Kidney (tissue), 14 donors: ENCODE data around the gene MAML2. TPM values are rescaled to one million over a fixed set of nuclear protein-coding genes. Genes with fewer than 3 reads are reported as not detected.

Source experiments
- DNase-seq, 5 donors: peaks; one replicate each; pipeline ENCODE4 v3.0.0-alpha.2; 2013 to 2020
- FAIRE-seq: peaks from 2 replicates; lab custom pipeline; 2012; peaks lifted over from hg19 to GRCh38; lab: Jason Lieb, UNC
- H3K27ac ChIP-seq, 2 donors: one replicate each; pipeline ENCODE4 v1.7.0; 2013; ENCODE audit warnings: low read depth in 2 of 2, low read length in 2 of 2, inconsistent platforms in 1 of 2
- H3K27me3 ChIP-seq: one replicate; pipeline ENCODE4 v1.7.1; 2013; ENCODE audit warnings: low read length, inconsistent platforms; ENCODE audit not compliant: control insufficient read depth, insufficient read depth
- H3K36me3 ChIP-seq, 3 donors: one replicate each; pipeline versions ENCODE4 v1.7.0 to v1.7.1; 2013; ENCODE audit warnings: low read length in 3 of 3, control low read depth in 1 of 3, inconsistent platforms in 1 of 3; ENCODE audit not compliant: insufficient read depth in 3 of 3, control insufficient read depth in 2 of 3
- H3K4me1 ChIP-seq, 3 donors: one replicate each; pipeline versions ENCODE4 v1.7.0 to v1.7.1; 2013; ENCODE audit warnings: low read length in 3 of 3, inconsistent platforms in 1 of 3, low read depth in 1 of 3; ENCODE audit not compliant: control insufficient read depth in 2 of 3, insufficient read depth in 2 of 3
- H3K4me3 ChIP-seq, 3 donors: one replicate each; pipeline versions ENCODE4 v1.7.0 to v1.8.1; 2013; ENCODE audit warnings: low read length in 3 of 3, control low read depth in 1 of 3, inconsistent platforms in 1 of 3
- H3K9ac ChIP-seq, 3 donors: one replicate each; pipeline versions ENCODE4 v1.7.0 to v1.7.1; 2013; ENCODE audit warnings: low read length in 3 of 3, control low read depth in 1 of 3, inconsistent platforms in 1 of 3
- H3K9me3 ChIP-seq, 3 donors: one replicate each; pipeline versions ENCODE4 v1.7.0 to v1.7.1; 2013; ENCODE audit warnings: low read length in 3 of 3, control low read depth in 1 of 3, inconsistent platforms in 1 of 3; ENCODE audit not compliant: control insufficient read depth in 2 of 3, insufficient read depth in 1 of 3
- intact Hi-C: fragments of 100-400 bp; cut with DNase I; formaldehyde crosslinking; loops from one replicate; pipeline ENCODE4 v1.11.1; 2022
- polyA plus RNA-seq: library from polyadenylated mRNA; stranded (reverse); fragments of 350-450 nt; fragmentation: Illumina TruSeq; extraction: RNeasy Lipid Tissue Mini Kit (QIAGEN cat#74804); gene quantifications from one replicate; pipeline ENCODE4 v1.2.3, GENCODE V29; 2014; ENCODE audit warnings: low read depth, low replicate concordance; ENCODE audit not compliant: insufficient read depth
- total RNA-seq: library from RNA; stranded (reverse); fragmentation: NEBNext Ultra II Directional; extraction: Animal tissue kit (Norgen Biotek cat#: 25700); gene quantifications from one replicate; pipeline ENCODE4 v1.2.1, GENCODE V29; 2021
- TF ChIP-seq, protein P1 (sequence below): IDR thresholded peaks from 3 replicates; pipeline ENCODE4 v1.5.1; 2012; ENCODE audit warnings: mild to moderate bottlenecking, moderate library complexity, borderline replicate concordance; ENCODE audit not compliant: insufficient read depth; ENCODE audit errors: extremely low read depth
- donor health status: control.
- donor health status: control.
- donor health status: control.
- donor health status: control.
- donor health status: control.
- donor health status: DM: yes; HTN: yes; CAD: no.
- donor health status: Normal renal cell carcinoma (clear cell type).

Gene MAML2
- total and polyA plus RNA-seq, 2 donors from 2014 or later: 4.9 to 32.3 TPM

- H3K9me3 ChIP-seq: no peaks in the 10 kb centered on the region
- FAIRE-seq: no peak
Measured at GRCh38 chr11:96146765-96147164, 196.2 kb downstream of the MAML2 start.

DNA sequence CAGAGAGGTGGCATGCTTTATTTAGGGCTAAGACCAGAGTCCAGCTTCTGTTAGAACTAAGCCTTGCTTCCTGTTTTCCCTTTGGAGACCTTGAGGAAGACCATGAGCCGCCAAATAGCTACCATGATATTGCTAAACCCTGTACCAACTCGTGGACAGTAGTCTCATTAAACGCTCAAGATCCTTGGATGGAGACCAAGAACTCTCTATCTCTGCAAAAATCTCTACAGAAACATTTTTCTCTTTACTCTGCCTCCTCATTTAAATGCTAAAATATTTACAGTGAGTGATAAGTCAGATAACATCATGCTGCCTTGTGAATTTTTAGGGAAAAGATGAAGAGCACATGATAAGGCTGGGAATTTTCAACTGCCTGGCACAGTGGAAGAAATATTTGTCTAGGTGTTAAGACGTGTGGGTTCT, 197.8 kb downstream of the MAML2 start:
- H3K27ac ChIP-seq: no peak overlapping the region
- no peak overlapping the region for H3K4me3 ChIP-seq
- TF ChIP-seq, protein P1, sequence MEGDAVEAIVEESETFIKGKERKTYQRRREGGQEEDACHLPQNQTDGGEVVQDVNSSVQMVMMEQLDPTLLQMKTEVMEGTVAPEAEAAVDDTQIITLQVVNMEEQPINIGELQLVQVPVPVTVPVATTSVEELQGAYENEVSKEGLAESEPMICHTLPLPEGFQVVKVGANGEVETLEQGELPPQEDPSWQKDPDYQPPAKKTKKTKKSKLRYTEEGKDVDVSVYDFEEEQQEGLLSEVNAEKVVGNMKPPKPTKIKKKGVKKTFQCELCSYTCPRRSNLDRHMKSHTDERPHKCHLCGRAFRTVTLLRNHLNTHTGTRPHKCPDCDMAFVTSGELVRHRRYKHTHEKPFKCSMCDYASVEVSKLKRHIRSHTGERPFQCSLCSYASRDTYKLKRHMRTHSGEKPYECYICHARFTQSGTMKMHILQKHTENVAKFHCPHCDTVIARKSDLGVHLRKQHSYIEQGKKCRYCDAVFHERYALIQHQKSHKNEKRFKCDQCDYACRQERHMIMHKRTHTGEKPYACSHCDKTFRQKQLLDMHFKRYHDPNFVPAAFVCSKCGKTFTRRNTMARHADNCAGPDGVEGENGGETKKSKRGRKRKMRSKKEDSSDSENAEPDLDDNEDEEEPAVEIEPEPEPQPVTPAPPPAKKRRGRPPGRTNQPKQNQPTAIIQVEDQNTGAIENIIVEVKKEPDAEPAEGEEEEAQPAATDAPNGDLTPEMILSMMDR: no peak
- no peaks in the 10 kb centered on the region for H3K36me3 ChIP-seq
- intact Hi-C loops: no loop called here
- DNase-seq (no peak), FAIRE-seq (no peak)
- H3K9me3 ChIP-seq: no peaks in the 10 kb centered on the region
- H3K9ac ChIP-seq: no peak overlapping the region
- no peaks in the 10 kb centered on the region for H3K27me3 ChIP-seq
- peaks cover 0 to 10% (median 2%) of the 10 kb centered on the region in 3 donors for H3K4me1 ChIP-seq

More at GRCh38 chr11:96146765-96147164, 196.2 kb downstream of the MAML2 start:
- no peak for DNase-seq
- no peak overlapping the region for H3K27ac ChIP-seq
- H3K36me3 ChIP-seq: no peaks in the 10 kb centered on the region
- no peak overlapping the region for H3K9ac ChIP-seq
- no peaks in the 10 kb centered on the region for H3K27me3 ChIP-seq
- H3K4me3 ChIP-seq: no peak overlapping the region
- TF ChIP-seq, protein P1: no peak
- intact Hi-C loops: no loop called here
- H3K4me1 ChIP-seq: peaks cover 0 to 10% (median 2%) of the 10 kb centered on the region in 3 donors

DNA sequence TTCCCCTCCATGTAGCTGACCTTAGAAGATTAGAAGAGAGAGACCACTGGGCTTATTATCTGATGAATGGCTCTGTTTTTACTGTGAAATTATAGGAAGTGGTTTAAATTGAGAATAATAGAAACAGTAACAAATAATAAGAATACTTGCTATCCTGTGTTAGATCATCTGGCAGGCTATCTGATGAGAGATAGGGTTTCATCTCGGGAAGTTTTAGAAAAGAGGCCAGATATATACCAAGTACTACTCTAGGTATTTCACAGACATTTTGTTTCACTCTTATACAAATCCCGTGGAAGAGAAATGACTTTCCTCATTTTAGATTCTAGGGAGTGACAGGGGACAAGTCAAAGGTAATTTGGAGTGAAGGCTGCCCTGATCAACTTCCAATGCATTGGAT, 198.4 kb downstream of the MAML2 start:
- intact Hi-C loops: no loop called here
- DNase-seq (no peak), FAIRE-seq (no peak)
- no peaks in the 10 kb centered on the region for H3K27me3 ChIP-seq
- no peak overlapping the region for H3K9ac ChIP-seq
- no peak overlapping the region for H3K27ac ChIP-seq
- H3K9me3 ChIP-seq: no peaks in the 10 kb centered on the region
- TF ChIP-seq, protein P1: no peak
- H3K4me1 ChIP-seq: peaks cover 0 to 10% (median 2%) of the 10 kb centered on the region in 3 donors
- H3K36me3 ChIP-seq: no peaks in the 10 kb centered on the region
- H3K4me3 ChIP-seq: no peak overlapping the region

- no peak for FAIRE-seq
- TF ChIP-seq, protein P1: no peak
- H3K27me3 ChIP-seq: no peaks in the 10 kb centered on the region
- DNase-seq: peak in 1 of 5 donors; percentile 45
- H3K36me3 ChIP-seq: no peaks in the 10 kb centered on the region
- intact Hi-C loops: no loop called here
- no peak overlapping the region for H3K9ac ChIP-seq
- H3K4me3 ChIP-seq: no peak overlapping the region
- no peaks in the 10 kb centered on the region for H3K9me3 ChIP-seq
- peaks cover 0 to 10% (median 2%) of the 10 kb centered on the region in 3 donors for H3K4me1 ChIP-seq
- H3K27ac ChIP-seq: no peak overlapping the region
Measured at GRCh38 chr11:96143041-96143521, 199.9 kb downstream of the MAML2 start.
